Effector memory CD4-positive, alpha-beta T cell (primary cell): ENCODE results near the gene EPS8.

Source experiments
- DNase-seq, 3 donors: peaks; one replicate each; pipeline ENCODE4 v3.0.0-alpha.2; 2020
- H3K27ac ChIP-seq: 2 replicates; pipeline ENCODE4 v1.7.0; 2013; ENCODE audit warnings: mild to moderate bottlenecking, low read length, moderate library complexity; ENCODE audit not compliant: insufficient read depth, poor library complexity, severe bottlenecking
- H3K27me3 ChIP-seq: replicated peaks from 2 replicates; pipeline ENCODE4 v1.7.0; 2013; ENCODE audit warnings: mild to moderate bottlenecking, low read length; ENCODE audit not compliant: insufficient read depth, control insufficient read depth, poor library complexity, severe bottlenecking
- H3K36me3 ChIP-seq: 2 replicates; pipeline ENCODE4 v1.7.0; 2013; ENCODE audit warnings: mild to moderate bottlenecking, low read length, moderate library complexity; ENCODE audit not compliant: control insufficient read depth, insufficient read depth
- H3K4me1 ChIP-seq: 2 replicates; pipeline ENCODE4 v1.7.0; 2013; ENCODE audit warnings: low read length, mild to moderate bottlenecking; ENCODE audit not compliant: control insufficient read depth, insufficient read depth, poor library complexity, severe bottlenecking
- H3K4me3 ChIP-seq: 2 replicates; pipeline ENCODE4 v1.7.0; 2013; ENCODE audit warnings: low read length, low read depth, mild to moderate bottlenecking; ENCODE audit not compliant: insufficient read depth, poor library complexity, severe bottlenecking
- H3K9me3 ChIP-seq: 2 replicates; pipeline ENCODE4 v1.7.0; 2013; ENCODE audit warnings: mild to moderate bottlenecking, low read length, moderate library complexity; ENCODE audit not compliant: control insufficient read depth

Gene EPS8

GRCh38 chr12:15700595-15700994, 88.6 kb downstream of the EPS8 start:
- Histone ChIP-seq H3K4me1 (no peaks in the 10 kb centered on the region), H3K4me3 (no peak overlapping the region), H3K27ac (no peak overlapping the region), H3K9me3 (no peaks in the 10 kb centered on the region), H3K27me3 (no peaks in the 10 kb centered on the region), H3K36me3 (no peaks in the 10 kb centered on the region)
- DNase-seq: no peak

- DNase-seq: no peak
- Histone ChIP-seq H3K27ac (no peak overlapping the region), H3K36me3 (no peaks in the 10 kb centered on the region), H3K9me3 (no peaks in the 10 kb centered on the region), H3K4me1 (no peaks in the 10 kb centered on the region), H3K27me3 (no peaks in the 10 kb centered on the region), H3K4me3 (no peak overlapping the region)
Observed at GRCh38 chr12:15699886-15700285, 89.3 kb downstream of the EPS8 start.

- no peaks in the 10 kb centered on the region for H3K27me3 ChIP-seq
- H3K4me3 ChIP-seq: no peak overlapping the region
- H3K4me1 ChIP-seq: no peaks in the 10 kb centered on the region
- H3K9me3 ChIP-seq: no peaks in the 10 kb centered on the region
- no peaks in the 10 kb centered on the region for H3K36me3 ChIP-seq
- no peak overlapping the region for H3K27ac ChIP-seq
- DNase-seq: no peak
Observed at GRCh38 chr12:15698377-15698871, 90.8 kb downstream of the EPS8 start.

- H3K27me3 ChIP-seq: no peaks in the 10 kb centered on the region
- no peak for DNase-seq
- H3K4me1 ChIP-seq: no peaks in the 10 kb centered on the region
- no peak overlapping the region for H3K4me3 ChIP-seq
- no peaks in the 10 kb centered on the region for H3K36me3 ChIP-seq
- no peak overlapping the region for H3K27ac ChIP-seq
- H3K9me3 ChIP-seq: no peaks in the 10 kb centered on the region
Observed at GRCh38 chr12:15697201-15697600, 92.0 kb downstream of the EPS8 start.

GRCh38 chr12:15693228-15693911, 95.8 kb downstream of the EPS8 start:
- Histone ChIP-seq H3K36me3 (no peaks in the 10 kb centered on the region), H3K9me3 (no peaks in the 10 kb centered on the region), H3K27me3 (no peaks in the 10 kb centered on the region), H3K27ac (no peak overlapping the region), H3K4me3 (no peak overlapping the region), H3K4me1 (no peaks in the 10 kb centered on the region)
- no peak for DNase-seq

GRCh38 chr12:15691388-15691787, 97.8 kb downstream of the EPS8 start:
- no peak overlapping the region for H3K27ac ChIP-seq
- no peaks in the 10 kb centered on the region for H3K36me3 ChIP-seq
- no peak for DNase-seq
- H3K27me3 ChIP-seq: no peaks in the 10 kb centered on the region
- no peaks in the 10 kb centered on the region for H3K4me1 ChIP-seq
- H3K4me3 ChIP-seq: no peak overlapping the region
- H3K9me3 ChIP-seq: no peaks in the 10 kb centered on the region

GRCh38 chr12:15690320-15690719, 98.9 kb downstream of the EPS8 start:
- no peak for DNase-seq
- Histone ChIP-seq H3K9me3 (no peaks in the 10 kb centered on the region), H3K27me3 (no peaks in the 10 kb centered on the region)

GRCh38 chr12:15689751-15690191, 99.4 kb downstream of the EPS8 start:
- no peaks in the 10 kb centered on the region for H3K9me3 ChIP-seq
- H3K4me1 ChIP-seq: no peaks in the 10 kb centered on the region
- no peaks in the 10 kb centered on the region for H3K27me3 ChIP-seq
- H3K36me3 ChIP-seq: no peaks in the 10 kb centered on the region
- H3K27ac ChIP-seq: no peak overlapping the region
- DNase-seq: no peak
- no peak overlapping the region for H3K4me3 ChIP-seq

More at GRCh38 chr12:15690320-15690719, 98.9 kb downstream of the EPS8 start:
- Histone ChIP-seq H3K27ac (no peak overlapping the region), H3K4me1 (no peaks in the 10 kb centered on the region), H3K4me3 (no peak overlapping the region), H3K36me3 (no peaks in the 10 kb centered on the region)

GRCh38 chr12:15688838-15689625, 100.2 kb downstream of the EPS8 start:
- H3K36me3 ChIP-seq: no peaks in the 10 kb centered on the region
- no peaks in the 10 kb centered on the region for H3K27me3 ChIP-seq
- no peak overlapping the region for H3K4me3 ChIP-seq
- H3K27ac ChIP-seq: no peak overlapping the region
- DNase-seq: no peak
- H3K9me3 ChIP-seq: no peaks in the 10 kb centered on the region
- no peaks in the 10 kb centered on the region for H3K4me1 ChIP-seq

- Histone ChIP-seq H3K27ac (no peak overlapping the region), H3K9me3 (no peaks in the 10 kb centered on the region), H3K27me3 (no peaks in the 10 kb centered on the region), H3K36me3 (no peaks in the 10 kb centered on the region), H3K4me1 (no peaks in the 10 kb centered on the region), H3K4me3 (no peak overlapping the region)
- no peak for DNase-seq
Observed at GRCh38 chr12:15688202-15688736, 100.9 kb downstream of the EPS8 start.
